DND-41 (cell line): ENCODE data around the gene CACUL1.

Experiments used
- ATAC-seq: fragments of 200-7000 bp; cut with Tn5 transposase; 3 replicates; pipeline ENCODE4 v1.9.1; 2021; ENCODE audit warnings: low read depth; ENCODE audit not compliant: insufficient read depth
- DNase-seq: peaks from one replicate; pipeline ENCODE4 v3.0.0-alpha.2; 2020
- H2AFZ ChIP-seq: 2 replicates; pipeline ENCODE4 v1.6.0; 2012; ENCODE audit warnings: low read depth, low read length
- H3K27ac ChIP-seq: 2 replicates; pipeline ENCODE4 v1.5.1; 2012; ENCODE audit warnings: low read length, inconsistent platforms
- H3K27me3 ChIP-seq: fragments of 200-600 bp; sonication (generic); 2 replicates; pipeline ENCODE4 v1.6.0; 2012; ENCODE audit warnings: low read length, mild to moderate bottlenecking, inconsistent platforms; ENCODE audit not compliant: insufficient read depth, poor library complexity
- H3K36me3 ChIP-seq: 2 replicates; pipeline ENCODE4 v1.5.1; 2012; ENCODE audit warnings: low read length, inconsistent platforms; ENCODE audit not compliant: insufficient read depth
- H3K4me1 ChIP-seq: 2 replicates; pipeline ENCODE4 v1.5.1; 2012; ENCODE audit warnings: mild to moderate bottlenecking, low read length; ENCODE audit not compliant: insufficient read depth
- H3K4me2 ChIP-seq: 2 replicates; pipeline ENCODE4 v1.6.0; 2012; ENCODE audit warnings: mild to moderate bottlenecking, moderate library complexity, low read length, inconsistent platforms; ENCODE audit not compliant: insufficient read depth
- H3K4me3 ChIP-seq, 2 experiments: fragments of 200-600 bp in 1 of 2; shearing (Covaris generic) in 1 of 2; 2 replicates each; pipeline ENCODE4 v1.5.1; 2012 to 2016; ENCODE audit warnings: inconsistent platforms in 2 of 2, low read length in 2 of 2, mild to moderate bottlenecking in 2 of 2, low read depth in 1 of 2, moderate library complexity in 1 of 2
- H3K79me2 ChIP-seq: 2 replicates; pipeline ENCODE4 v1.6.0; 2012; ENCODE audit warnings: low read length, inconsistent platforms; ENCODE audit not compliant: insufficient read depth
- H3K9ac ChIP-seq: 2 replicates; pipeline ENCODE4 v1.6.0; 2012; ENCODE audit warnings: low read depth, mild to moderate bottlenecking, inconsistent platforms, low read length, moderate library complexity
- H3K9me3 ChIP-seq: 2 replicates; pipeline ENCODE4 v1.5.1; 2012; ENCODE audit warnings: low read length, moderate library complexity, mild to moderate bottlenecking, inconsistent platforms; ENCODE audit not compliant: insufficient read depth, severe bottlenecking
- H4K20me1 ChIP-seq: 2 replicates; pipeline ENCODE4 v1.6.0; 2012; ENCODE audit warnings: low read length; ENCODE audit not compliant: insufficient read depth
- CTCF ChIP-seq: IDR thresholded peaks from 2 replicates; pipeline ENCODE4 v1.5.1; 2012; ENCODE audit warnings: borderline replicate concordance, low read length, moderate library complexity, mild to moderate bottlenecking; ENCODE audit not compliant: poor library complexity, severe bottlenecking; ENCODE audit errors: extremely low read depth
- EZH2 ChIP-seq: IDR thresholded peaks from 3 replicates; pipeline ENCODE4 v1.6.1; 2012; ENCODE audit warnings: borderline replicate concordance, low read depth, mild to moderate bottlenecking, moderate library complexity, low read length, inconsistent platforms; ENCODE audit not compliant: severe bottlenecking

Gene CACUL1

DNA sequence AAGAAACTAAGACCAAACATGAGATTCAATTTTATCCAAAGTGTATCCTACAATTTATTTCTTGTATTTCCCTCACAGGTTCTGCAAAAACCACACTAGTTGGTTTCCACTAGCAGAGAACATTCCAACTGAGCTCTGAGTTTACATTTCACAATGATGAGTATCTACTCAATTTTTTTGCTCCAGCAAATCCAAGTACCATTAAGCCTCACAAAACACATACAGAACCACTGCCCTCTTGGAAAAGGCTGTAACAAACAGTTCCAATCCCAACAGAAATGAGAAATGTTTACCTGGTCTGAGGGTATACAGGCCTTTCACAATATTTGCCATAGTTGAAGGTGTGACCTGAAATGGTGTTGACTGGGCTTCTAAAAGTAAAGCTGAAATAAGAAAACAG, 59.9 kb downstream of the CACUL1 start:
- H3K9ac ChIP-seq = no peak overlapping the region
- TF ChIP-seq CTCF (no peak), EZH2 (no peak)
- H3K27me3 ChIP-seq = no peaks in the 10 kb centered on the region
- DNase-seq (no peak), ATAC-seq (no peak)
- H3K4me3 ChIP-seq = no peak overlapping the region
- no peaks in the 10 kb centered on the region for H3K9me3 ChIP-seq
- H2AFZ ChIP-seq = no peak overlapping the region
- no peaks in the 10 kb centered on the region; the same call in 1 of the 2 replicates for H3K79me2 ChIP-seq
- H3K27ac ChIP-seq = no peak overlapping the region
- H3K36me3 ChIP-seq = peaks cover 29% of the 10 kb centered on the region
- no peaks in the 10 kb centered on the region for H4K20me1 ChIP-seq
- H3K4me2 ChIP-seq = no peak overlapping the region
- H3K4me1 ChIP-seq = peaks cover 17% of the 10 kb centered on the region

DNA sequence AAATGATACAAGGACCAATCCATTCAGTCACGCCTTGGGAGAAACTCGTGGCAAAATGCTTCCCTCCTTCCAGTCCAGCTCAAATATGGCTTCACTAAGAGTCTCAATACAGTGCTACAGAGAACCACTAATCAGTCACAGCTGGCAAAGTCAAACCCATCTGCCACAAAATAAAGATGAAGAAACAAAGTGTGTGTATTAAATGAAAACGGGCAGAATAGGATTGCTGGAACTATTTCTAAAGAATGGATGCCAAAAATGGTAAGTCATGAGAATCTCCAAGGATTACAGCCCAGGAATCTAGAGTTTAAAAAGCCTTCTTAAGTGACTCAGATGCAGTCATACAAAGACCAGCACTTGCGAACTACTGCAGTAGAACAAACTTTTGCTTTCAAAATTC, 61.9 kb downstream of the CACUL1 start:
- no peaks in the 10 kb centered on the region for H3K4me1 ChIP-seq
- TF ChIP-seq EZH2 = no peak
- no peak for TF ChIP-seq CTCF
- no peaks in the 10 kb centered on the region for H3K9me3 ChIP-seq
- H2AFZ ChIP-seq = no peak overlapping the region
- no peak for DNase-seq
- H3K27me3 ChIP-seq = no peaks in the 10 kb centered on the region
- no peak overlapping the region for H3K4me3 ChIP-seq
- no peaks in the 10 kb centered on the region; the same call in 1 of the 2 replicates for H3K79me2 ChIP-seq
- no peak for ATAC-seq
- H3K27ac ChIP-seq = no peak overlapping the region
- H3K36me3 ChIP-seq = peaks cover 46% of the 10 kb centered on the region
- no peak overlapping the region for H3K4me2 ChIP-seq
- no peaks in the 10 kb centered on the region for H4K20me1 ChIP-seq
- no peak overlapping the region for H3K9ac ChIP-seq

GRCh38 chr10:118689070-118689858, 65.5 kb downstream of the CACUL1 start:
- Histone ChIP-seq H3K79me2 (no peaks in the 10 kb centered on the region; the same call in 1 of the 2 replicates), H4K20me1 (no peaks in the 10 kb centered on the region), H3K4me1 (no peaks in the 10 kb centered on the region), H3K4me3 (no peak overlapping the region), H3K4me2 (no peak overlapping the region), H3K27ac (no peak overlapping the region), H3K9ac (no peak overlapping the region), H3K36me3 (peaks cover 64% of the 10 kb centered on the region), H3K27me3 (no peaks in the 10 kb centered on the region), H2AFZ (no peak overlapping the region), H3K9me3 (no peaks in the 10 kb centered on the region)
- no peak for DNase-seq
- TF ChIP-seq EZH2 (no peak), CTCF (no peak)
- ATAC-seq = no peak
